ENCODE results near the gene CTNNA1.
A peak's percentile ranks its signal among the peaks of the same experiment; 100 is the strongest.
"Not testable (repeated sequence)": the region's sequence is repeated elsewhere in the genome, so short reads cannot be mapped to it uniquely, and the experiment has no call there.

CTNNA1 gene

GRCh38 chr5:138760448-138761110 is 7.4 kb downstream of the CTNNA1 start:
- DNase-seq = no peak
- peak; percentile 52 for ATAC-seq

GRCh38 chr5:138761115-138761514 is 7.9 kb downstream of the CTNNA1 start:
- ATAC-seq = peak; percentile 36
- DNase-seq = not testable (repeated sequence)

DNA sequence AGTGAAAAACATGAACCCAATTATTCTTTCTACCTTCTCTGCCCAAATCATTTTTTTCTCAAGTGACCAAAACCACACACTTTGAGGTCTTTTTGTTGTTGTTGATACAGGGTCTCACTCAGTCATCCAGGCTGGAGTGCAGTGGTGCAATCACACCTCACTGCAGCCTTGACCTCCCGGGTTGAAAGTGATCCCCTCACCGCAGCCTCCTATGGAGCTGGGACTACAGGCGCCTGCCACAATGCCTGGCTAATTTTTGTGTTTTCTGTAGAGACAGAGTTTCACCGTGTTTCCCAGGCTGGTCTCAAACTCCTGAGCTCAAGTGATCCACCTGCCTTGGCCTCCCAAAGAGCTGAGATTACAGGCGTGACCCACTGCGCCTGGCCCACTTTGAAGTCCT is 8.4 kb downstream of the CTNNA1 start:
- DNase-seq, ATAC-seq: not testable (repeated sequence)

DNA sequence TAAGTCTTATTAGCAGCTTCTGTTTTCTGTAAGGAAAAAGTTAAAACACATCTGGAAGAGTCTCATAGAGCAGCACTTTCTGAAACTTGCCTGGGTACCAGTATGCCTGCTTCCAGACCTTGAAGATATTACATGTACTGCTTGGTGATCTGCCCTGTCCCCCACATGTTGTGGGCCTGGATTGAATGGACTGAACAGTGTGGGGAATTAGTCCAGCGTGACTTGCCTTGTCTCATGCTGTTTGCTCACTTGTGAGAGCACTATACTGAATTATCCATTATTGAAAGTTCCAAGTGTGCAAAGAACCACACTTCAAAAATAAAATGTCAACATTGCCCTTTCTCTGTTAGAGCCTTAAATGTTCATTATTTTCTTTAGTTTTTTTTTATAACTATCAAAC is 8.9 kb downstream of the CTNNA1 start:
- no peak for ATAC-seq
- no peak for DNase-seq

- ATAC-seq = no peak
- no peak for DNase-seq
These were observed 10.0 kb downstream of the CTNNA1 start for GRCh38 chr5:138763037-138763778.

GRCh38 chr5:138770291-138770690 is 17.1 kb downstream of the CTNNA1 start:
- ATAC-seq = no peak

DNA sequence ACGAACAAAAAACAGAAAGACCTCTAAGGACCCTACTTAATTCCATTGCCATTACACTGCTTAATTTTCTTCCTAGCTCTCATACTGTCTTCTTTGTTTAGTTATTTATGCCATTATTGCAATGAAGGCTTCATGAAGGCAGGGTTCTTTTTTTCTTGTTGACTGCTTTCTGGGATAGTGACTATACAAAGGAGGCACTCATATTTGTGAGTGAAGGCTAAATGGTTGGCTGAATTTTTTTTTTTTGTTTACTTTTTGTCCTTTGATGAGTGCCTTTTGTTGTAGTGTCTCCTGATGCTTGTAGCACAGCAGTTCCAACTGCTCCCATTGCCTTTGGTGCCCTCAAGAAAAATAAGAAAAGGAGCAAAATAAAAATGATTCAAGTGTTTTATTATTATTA is 17.8 kb downstream of the CTNNA1 start:
- no peak for DNase-seq
- no peak for ATAC-seq

More at GRCh38 chr5:138770291-138770690, 17.1 kb downstream of the CTNNA1 start:
- DNase-seq = no peak

- DNase-seq (no peak), ATAC-seq (no peak)
These were observed 19.9 kb downstream of the CTNNA1 start for GRCh38 chr5:138772986-138773594.

DNA sequence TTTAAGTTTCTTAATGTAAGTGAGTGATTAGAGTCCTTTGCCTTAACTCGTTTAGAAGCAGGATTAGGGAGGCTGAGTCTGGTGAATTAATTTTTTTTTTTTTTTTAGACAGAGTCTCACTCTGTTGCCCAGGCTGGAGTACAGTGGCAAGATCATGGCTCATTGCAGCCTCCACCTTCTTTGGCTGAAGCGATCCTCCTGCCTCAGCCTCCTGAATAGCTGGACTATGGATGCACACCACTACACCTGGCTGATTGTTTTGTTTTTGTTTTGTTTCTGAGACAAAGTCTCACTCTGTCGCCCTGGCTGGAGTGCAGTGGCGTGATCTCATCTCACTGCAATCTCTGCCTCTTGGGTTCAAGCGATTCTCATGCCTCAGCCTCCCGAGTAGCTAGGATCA is 20.4 kb downstream of the CTNNA1 start:
- ATAC-seq, DNase-seq: not testable (repeated sequence)

DNA sequence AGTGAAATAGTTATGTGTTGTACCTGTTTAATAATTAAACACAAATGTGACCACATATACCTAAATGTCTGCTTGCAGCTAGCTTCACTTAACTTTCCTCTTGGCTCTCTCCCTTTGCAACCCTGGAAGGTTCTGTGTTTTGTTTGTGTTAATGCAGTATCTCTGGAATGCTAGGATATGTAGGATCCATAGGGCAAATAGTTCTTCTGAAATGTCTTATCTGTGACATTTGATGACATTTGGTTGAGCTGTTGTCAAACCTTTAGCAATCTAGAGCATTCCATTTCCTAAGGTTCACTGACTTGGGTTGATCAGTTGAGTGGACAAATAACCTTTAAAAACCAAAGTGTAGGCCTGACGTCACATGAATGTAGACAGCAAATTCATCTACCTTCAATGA is 21.8 kb downstream of the CTNNA1 start:
- DNase-seq (no peak), ATAC-seq (peak; percentile 46)

GRCh38 chr5:138778234-138778633 is 25.0 kb downstream of the CTNNA1 start:
- DNase-seq = no peak
- no peak for ATAC-seq

GRCh38 chr5:138783976-138784375 is 30.8 kb downstream of the CTNNA1 start:
- no peak for ATAC-seq
- DNase-seq = no peak

GRCh38 chr5:138784590-138784989 is 31.4 kb downstream of the CTNNA1 start:
- DNase-seq = no peak
- no peak for ATAC-seq

- ATAC-seq (no peak), DNase-seq (no peak)
These were observed 36.6 kb downstream of the CTNNA1 start for GRCh38 chr5:138789771-138790242.

GRCh38 chr5:138790684-138791083 is 37.5 kb downstream of the CTNNA1 start:
- ATAC-seq = peak; percentile 95
- no peak for DNase-seq

DNA sequence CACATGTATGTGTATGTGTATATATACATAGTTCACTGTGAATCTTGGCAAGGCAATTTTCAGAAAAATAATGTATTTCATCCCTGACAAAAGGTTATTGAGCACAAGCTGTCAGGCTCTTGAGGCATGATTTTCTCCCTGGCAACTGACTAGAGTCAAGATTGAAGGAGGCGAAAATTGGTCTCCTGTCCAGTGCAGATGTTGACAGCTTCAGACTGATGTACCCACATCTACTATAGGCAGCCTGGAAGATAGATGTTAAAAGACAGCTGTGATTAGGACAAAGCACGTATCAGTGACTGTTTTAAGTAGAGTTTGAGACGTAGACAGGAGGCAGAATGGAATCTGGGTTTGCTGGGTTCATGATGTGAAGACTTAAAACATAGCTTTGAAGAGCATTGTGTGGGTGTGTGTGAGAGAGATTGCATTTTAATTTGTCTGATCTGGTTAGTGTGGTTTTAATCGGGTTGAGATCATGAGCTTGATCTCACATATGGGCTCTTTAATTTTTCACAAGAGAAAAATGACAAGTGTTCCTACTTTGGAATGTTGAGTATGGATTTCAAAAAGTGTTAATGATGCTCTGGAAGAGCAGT is 39.1 kb downstream of the CTNNA1 start:
- ATAC-seq = peak; percentile 76

GRCh38 chr5:138793575-138793974 is 40.4 kb downstream of the CTNNA1 start:
- DNase-seq (no peak), ATAC-seq (no peak)

More for the DNA sequence above, 39.1 kb downstream of the CTNNA1 start:
- no peak for DNase-seq

DNA sequence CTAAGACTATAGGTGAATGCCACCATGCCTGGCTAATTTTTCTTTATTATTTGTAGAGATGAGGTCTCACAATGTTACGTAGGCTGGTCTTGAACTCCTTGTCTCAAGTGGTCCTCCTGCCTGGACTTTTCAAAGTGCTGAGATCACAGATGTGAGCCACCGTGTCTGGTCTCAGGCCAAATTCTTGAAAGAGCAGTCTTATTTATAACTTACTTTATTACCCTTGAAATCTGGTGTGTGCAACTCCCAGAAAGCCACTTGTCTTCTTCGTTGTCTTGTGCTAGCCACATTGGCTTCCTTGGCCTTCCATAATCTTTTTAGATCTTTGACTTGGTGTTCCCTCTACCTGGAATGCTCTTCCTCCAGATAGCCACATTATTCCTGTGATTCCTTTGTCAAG is 50.1 kb downstream of the CTNNA1 start:
- no peak for ATAC-seq
- no peak for DNase-seq

DNA sequence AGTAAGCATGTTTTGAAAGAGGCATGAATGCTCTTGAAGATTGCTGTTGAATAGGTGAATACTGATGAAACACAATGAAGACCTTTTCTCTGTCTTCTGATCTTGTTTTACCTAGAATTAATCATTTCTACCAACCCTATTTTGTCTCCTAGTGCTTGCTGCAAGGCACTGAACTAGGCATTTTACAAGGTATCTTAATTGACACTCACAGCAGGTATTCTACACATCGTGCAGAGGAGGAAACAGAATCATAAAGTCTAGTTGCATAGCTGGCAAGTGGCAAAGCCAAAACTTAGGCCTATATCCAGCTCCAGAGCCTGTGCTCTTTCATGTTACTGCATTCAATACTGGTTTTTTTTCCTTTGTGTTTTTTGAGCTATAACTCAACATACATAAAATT is 50.7 kb downstream of the CTNNA1 start:
- ATAC-seq = no peak
- no peak for DNase-seq

GRCh38 chr5:138805096-138805495 is 51.9 kb downstream of the CTNNA1 start:
- ATAC-seq (no peak), DNase-seq (no peak)

DNA sequence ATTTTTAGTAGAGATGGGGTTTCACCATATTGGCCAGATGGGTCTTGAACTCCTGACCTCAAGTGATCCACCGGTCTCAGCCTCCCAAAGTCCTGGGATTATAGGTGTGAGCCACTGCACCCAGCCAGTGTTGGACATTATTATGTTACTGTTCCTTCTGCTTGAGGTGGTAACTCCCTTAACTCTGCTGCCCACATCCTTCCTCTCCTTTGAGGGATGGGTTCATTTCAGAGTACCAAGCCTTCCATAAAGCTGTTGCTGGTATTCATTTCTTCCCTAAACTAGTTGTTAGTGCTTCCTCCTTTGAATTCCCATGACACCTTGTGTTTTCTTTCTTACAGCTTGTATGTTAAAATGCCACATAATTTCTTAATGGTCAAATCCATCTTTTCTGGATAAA is 54.0 kb downstream of the CTNNA1 start:
- DNase-seq = no peak
- ATAC-seq = no peak

DNA sequence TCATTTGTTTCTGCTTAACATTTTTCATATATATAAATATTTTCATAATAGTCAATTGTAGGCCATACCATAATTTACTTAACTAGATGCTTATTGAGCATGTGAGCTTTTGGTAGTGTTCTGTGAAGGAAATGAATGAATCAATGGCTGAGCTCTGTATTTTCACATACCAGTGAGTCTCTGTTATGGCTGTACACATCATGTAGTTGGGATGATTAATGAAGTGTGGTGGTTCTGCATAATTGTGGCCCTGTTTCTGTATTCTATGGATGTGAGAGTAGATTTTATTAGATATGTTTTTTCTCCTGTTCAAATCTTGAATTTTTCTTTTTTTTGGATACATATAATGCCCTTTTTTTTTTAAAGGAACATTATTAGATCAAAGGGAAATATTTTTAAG is 56.2 kb downstream of the CTNNA1 start:
- no peak for DNase-seq
- no peak for ATAC-seq

- DNase-seq, ATAC-seq: not testable (repeated sequence)
These were observed 57.6 kb downstream of the CTNNA1 start for GRCh38 chr5:138810861-138811260.
